Gastroesophageal sphincter (tissue), 4 donors: ENCODE results near the gene C9orf85. TPM values are rescaled to one million over a fixed set of nuclear protein-coding genes. Genes with fewer than 3 reads are reported as not detected.

Experiments used
- ATAC-seq: fragments of 150-250 bp; one replicate; pipeline ENCODE4 v1.9.1; 2016; ENCODE audit warnings: mild to moderate bottlenecking, moderate library complexity
- H3K27ac ChIP-seq, 4 donors: fragments of 200-600 bp; sonication (generic) in 3 of 4; 1 replicate in 3 of 4; 2 replicates in 1 of 4; pipeline ENCODE4 v1.5.1; 2016 to 2019
- H3K27me3 ChIP-seq: fragments of 200-600 bp; sonication (generic); one replicate; pipeline ENCODE4 v1.5.1; 2019
- H3K36me3 ChIP-seq, 2 donors: fragments of 200-600 bp; sonication (generic); one replicate each; pipeline ENCODE4 v1.5.1; 2019; ENCODE audit warnings: control low read depth in 1 of 2
- H3K4me1 ChIP-seq, 3 donors: fragments of 200-600 bp; sonication (generic); 1 replicate in 2 of 3; 2 replicates in 1 of 3; pipeline ENCODE4 v1.5.1; 2016 to 2019; ENCODE audit warnings: control low read depth in 2 of 3
- H3K4me3 ChIP-seq, 2 donors: fragments of 200-600 bp; sonication (generic); one replicate each; pipeline ENCODE4 v1.5.1; 2019; ENCODE audit warnings: mild to moderate bottlenecking in 1 of 2, moderate library complexity in 1 of 2
- H3K9me3 ChIP-seq, 3 donors: fragments of 200-600 bp; sonication (generic); one replicate each; pipeline ENCODE4 v1.5.1; 2017 to 2019; ENCODE audit warnings: control low read depth in 2 of 3
- EP300 ChIP-seq: sonication (generic); formaldehyde crosslinking; IDR thresholded peaks from one replicate; pipeline ENCODE4 v1.6.1; 2017; ENCODE audit warnings: antibody characterized with exemption, mild to moderate bottlenecking
- POLR2A ChIP-seq, 2 donors: fragments of 450-650 bp; IDR thresholded peaks; one replicate each; pipeline ENCODE4 v1.6.1; 2017; ENCODE audit warnings: antibody characterized with exemption in 2 of 2, mild to moderate bottlenecking in 2 of 2, moderate library complexity in 1 of 2
- POLR2AphosphoS5 ChIP-seq: sonication (generic); formaldehyde crosslinking; IDR thresholded peaks from one replicate; pipeline ENCODE4 v1.6.1; 2017; ENCODE audit warnings: antibody characterized with exemption
- WGBS, 2 donors: methylation state at CpG; one replicate each; pipeline ENCODE4 v1.1.5; 2018; ENCODE audit warnings: low coverage in 1 of 2; 5-methylcytosine and 5-hydroxymethylcytosine counted together
- total RNA-seq, 4 donors: library from RNA; depleted of rRNA; stranded (reverse); fragments of >200 nt; gene quantifications; one replicate each; pipeline ENCODE4 v1.1.0, GENCODE V29; 2016
- TF ChIP-seq, protein P1 (sequence below), 4 experiments: fragments of 200-600 bp in 2 of 4; fragments of 450-650 bp in 2 of 4; sonication (generic) in 1 of 4; IDR thresholded peaks; one replicate each; pipeline ENCODE4 v1.5.1; 2017 to 2019; ENCODE audit warnings: antibody characterized with exemption in 4 of 4, mild to moderate bottlenecking in 2 of 4, moderate library complexity in 2 of 4

The C9orf85 gene
- total RNA-seq, 4 donors from 2014 or later: 9.8 to 14.6 (median 11.9) TPM

DNA sequence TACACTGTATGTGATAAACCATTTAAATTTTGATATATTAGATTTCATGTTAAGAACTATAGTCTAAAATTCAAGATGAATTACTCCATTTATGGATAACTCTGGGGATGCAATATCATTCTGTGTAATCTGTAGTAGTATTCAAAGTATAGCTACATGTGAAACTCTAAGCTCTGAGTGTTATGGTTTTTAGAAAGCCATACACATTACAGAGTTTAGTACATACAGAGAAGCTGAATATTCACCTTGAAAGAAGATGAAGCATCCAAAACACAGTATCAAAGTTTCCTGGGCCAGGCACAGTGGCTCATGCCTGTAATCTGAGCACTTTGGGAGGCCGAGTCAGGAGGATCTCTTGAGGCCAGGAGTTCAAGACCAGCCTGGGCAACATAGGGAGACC lies 25.4 kb upstream of the C9orf85 start:
- Histone ChIP-seq H3K36me3 (peaks cover 0 to 7% of the 10 kb centered on the region in 2 donors), H3K9me3 (peaks cover 0 to 29% (median 0%) of the 10 kb centered on the region in 3 donors), H3K4me1 (peaks cover 0 to 25% (median 0%) of the 10 kb centered on the region in 3 donors), H3K27me3 (no peaks in the 10 kb centered on the region), H3K4me3 (no peak overlapping the region), H3K27ac (no peak overlapping the region)
- TF ChIP-seq POLR2A (IDR thresholded peaks at IDR 0.05) (no peak), POLR2AphosphoS5 (no peak)
- TF ChIP-seq, protein P1, sequence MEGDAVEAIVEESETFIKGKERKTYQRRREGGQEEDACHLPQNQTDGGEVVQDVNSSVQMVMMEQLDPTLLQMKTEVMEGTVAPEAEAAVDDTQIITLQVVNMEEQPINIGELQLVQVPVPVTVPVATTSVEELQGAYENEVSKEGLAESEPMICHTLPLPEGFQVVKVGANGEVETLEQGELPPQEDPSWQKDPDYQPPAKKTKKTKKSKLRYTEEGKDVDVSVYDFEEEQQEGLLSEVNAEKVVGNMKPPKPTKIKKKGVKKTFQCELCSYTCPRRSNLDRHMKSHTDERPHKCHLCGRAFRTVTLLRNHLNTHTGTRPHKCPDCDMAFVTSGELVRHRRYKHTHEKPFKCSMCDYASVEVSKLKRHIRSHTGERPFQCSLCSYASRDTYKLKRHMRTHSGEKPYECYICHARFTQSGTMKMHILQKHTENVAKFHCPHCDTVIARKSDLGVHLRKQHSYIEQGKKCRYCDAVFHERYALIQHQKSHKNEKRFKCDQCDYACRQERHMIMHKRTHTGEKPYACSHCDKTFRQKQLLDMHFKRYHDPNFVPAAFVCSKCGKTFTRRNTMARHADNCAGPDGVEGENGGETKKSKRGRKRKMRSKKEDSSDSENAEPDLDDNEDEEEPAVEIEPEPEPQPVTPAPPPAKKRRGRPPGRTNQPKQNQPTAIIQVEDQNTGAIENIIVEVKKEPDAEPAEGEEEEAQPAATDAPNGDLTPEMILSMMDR (IDR thresholded peaks at IDR 0.05): no peak
- ATAC-seq: no peak
- WGBS, 2 donors: 88% methylated on average over 1 of the region's 1 CpG; no CpG with 5 or more reads in 1 of the 2 donors

DNA sequence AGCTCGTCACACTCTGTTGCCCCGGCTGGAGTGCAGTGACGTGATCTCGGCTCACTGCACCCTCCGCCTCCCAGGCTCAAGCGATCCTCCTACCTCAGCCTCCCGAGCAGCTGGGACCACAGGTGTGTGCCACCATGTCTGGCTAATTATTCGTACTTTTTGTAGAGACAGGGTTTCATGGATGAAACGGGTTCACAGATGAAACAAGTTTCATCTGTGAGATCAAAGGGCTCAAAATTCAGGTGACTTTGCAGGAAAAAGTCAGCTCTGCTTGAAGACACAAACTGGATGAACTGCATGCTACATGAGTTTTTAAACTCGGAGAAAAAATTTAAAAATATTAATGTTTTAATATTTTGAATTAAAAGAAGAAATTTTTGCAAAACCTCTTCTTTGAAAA lies 24.9 kb upstream of the C9orf85 start:
- 98 to 100% methylated on average over 4 to 9 of the region's 10 CpGs for WGBS, 2 donors
- ATAC-seq: no peak

DNA sequence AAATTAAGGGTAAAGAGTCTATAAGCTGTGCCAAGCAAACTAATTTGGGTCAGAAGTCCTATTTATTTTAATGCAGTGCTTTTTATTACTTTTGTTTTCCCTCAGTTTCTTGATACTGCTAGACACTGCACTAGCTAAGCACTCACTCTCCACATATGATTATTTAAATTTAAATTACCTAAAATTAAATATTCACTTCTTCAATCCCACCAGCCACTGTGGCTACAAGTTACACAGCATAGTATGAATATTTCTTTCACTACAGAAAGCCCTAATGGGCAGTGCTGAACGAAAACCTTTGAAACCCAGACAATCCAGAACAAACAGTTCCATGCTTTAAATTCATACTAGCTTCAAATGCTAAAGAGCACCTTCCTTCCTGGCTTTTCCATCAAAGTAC lies 24.1 kb upstream of the C9orf85 start:
- Histone ChIP-seq H3K27ac (no peak overlapping the region), H3K4me1 (peaks cover 0 to 30% (median 0%) of the 10 kb centered on the region in 3 donors), H3K4me3 (no peak overlapping the region), H3K9me3 (peaks cover 0 to 17% (median 0%) of the 10 kb centered on the region in 3 donors), H3K27me3 (no peaks in the 10 kb centered on the region), H3K36me3 (peaks cover 0 to 1% of the 10 kb centered on the region in 2 donors)
- no peak for TF ChIP-seq POLR2AphosphoS5
- no peak for TF ChIP-seq POLR2A (IDR thresholded peaks at IDR 0.05)
- no peak for TF ChIP-seq EP300
- TF ChIP-seq, protein P1 (IDR thresholded peaks at IDR 0.05): no peak
- WGBS, 2 donors: 70 to 73% methylated on average over 1 of the region's 1 CpG
- ATAC-seq: no peak

More for the DNA sequence above, 24.9 kb upstream of the C9orf85 start:
- Histone ChIP-seq H3K27ac (no peak overlapping the region), H3K27me3 (no peaks in the 10 kb centered on the region), H3K4me1 (peaks cover 0 to 28% (median 0%) of the 10 kb centered on the region in 3 donors), H3K4me3 (no peak overlapping the region), H3K36me3 (peaks cover 0 to 7% of the 10 kb centered on the region in 2 donors), H3K9me3 (peaks cover 0 to 24% (median 0%) of the 10 kb centered on the region in 3 donors)
- TF ChIP-seq POLR2AphosphoS5 (no peak), EP300 (no peak), POLR2A (IDR thresholded peaks at IDR 0.05) (no peak)
- TF ChIP-seq, protein P1 (IDR thresholded peaks at IDR 0.05): no peak

DNA sequence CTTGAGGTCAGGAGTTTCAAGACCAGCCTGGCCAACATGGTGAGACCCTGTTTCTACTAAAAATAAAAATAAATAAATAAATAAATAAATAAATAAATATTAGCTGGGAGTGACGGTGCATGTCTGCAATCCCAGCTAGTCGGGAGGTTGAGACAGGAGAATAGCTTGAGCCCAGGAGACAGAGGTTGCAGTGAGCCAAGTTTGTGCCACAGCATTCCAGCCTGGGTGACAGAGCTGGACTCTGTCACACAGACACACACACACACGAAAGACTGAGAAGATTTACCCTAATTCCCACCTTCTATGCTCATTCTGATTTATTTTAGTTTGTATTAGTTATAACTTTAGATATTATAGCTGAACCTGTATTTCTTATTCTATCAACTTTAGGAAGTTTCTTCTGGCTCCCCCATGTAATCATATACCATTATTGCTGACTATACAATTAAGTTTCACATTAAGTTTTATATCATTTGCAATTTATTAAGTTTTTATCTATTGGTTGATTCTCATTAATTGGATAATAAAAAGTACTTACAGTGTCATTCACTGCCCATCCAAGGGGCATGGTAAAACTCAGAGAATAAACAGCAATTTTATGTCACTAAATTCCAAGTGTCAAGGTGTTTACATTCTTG lies 21.3 kb upstream of the C9orf85 start:
- Histone ChIP-seq H3K4me1 (peaks cover 0 to 32% (median 0%) of the 10 kb centered on the region in 3 donors), H3K36me3 (no peaks in the 10 kb centered on the region), H3K9me3 (no peaks in the 10 kb centered on the region), H3K4me3 (no peak overlapping the region), H3K27me3 (no peaks in the 10 kb centered on the region), H3K27ac (no peak overlapping the region)
- no peak for ATAC-seq
- TF ChIP-seq EP300 (no peak), POLR2A (IDR thresholded peaks at IDR 0.05) (no peak), POLR2AphosphoS5 (no peak)
- TF ChIP-seq, protein P1 (IDR thresholded peaks at IDR 0.05): no peak
- 73 to 83% methylated on average over 2 to 3 of the region's 3 CpGs for WGBS, 2 donors

DNA sequence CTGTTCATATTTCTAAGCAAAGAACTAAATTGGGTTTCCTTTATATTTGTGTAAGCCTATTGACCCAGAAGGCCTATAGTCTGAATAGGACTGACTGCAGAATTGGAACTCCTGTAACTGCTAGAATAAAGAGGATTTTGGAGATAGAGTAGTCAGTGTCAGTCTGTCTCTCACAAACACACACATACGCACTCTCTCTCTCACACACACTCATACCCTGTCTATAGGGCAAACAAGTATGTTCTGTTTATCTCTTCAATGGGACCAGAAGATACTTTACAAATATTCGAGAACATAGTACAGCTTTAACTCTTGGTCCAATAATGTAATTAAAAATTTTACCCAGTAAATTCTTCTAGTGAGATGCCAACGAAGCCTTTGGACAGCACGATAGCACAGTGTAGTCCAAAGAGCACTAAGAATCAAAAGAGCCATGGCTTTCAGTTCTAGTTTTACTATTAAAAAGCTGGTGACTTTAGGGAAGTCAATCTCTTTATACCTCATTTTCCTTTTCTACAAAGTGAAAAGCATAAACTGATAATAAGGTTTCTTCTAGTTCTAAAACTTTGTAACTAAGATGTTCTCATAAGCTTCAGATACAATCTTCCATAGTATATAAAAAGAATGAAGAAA lies 19.8 kb upstream of the C9orf85 start:
- WGBS, 2 donors: 84 to 93% methylated on average over 4 of the region's 4 CpGs
- no peaks in the 10 kb centered on the region for H3K9me3 ChIP-seq
- TF ChIP-seq, protein P1 (IDR thresholded peaks at IDR 0.05): no peak
- TF ChIP-seq POLR2A (IDR thresholded peaks at IDR 0.05) (no peak), EP300 (no peak), POLR2AphosphoS5 (no peak)
- no peaks in the 10 kb centered on the region for H3K27me3 ChIP-seq
- ATAC-seq: no peak
- H3K4me3 ChIP-seq: no peak overlapping the region
- no peak overlapping the region for H3K27ac ChIP-seq
- no peaks in the 10 kb centered on the region for H3K36me3 ChIP-seq
- H3K4me1 ChIP-seq: peaks cover 0 to 47% (median 0%) of the 10 kb centered on the region in 3 donors
